GM12878 (cell line): ENCODE data around the gene LRP1. TPM values are rescaled to one million over a fixed set of nuclear protein-coding genes. Genes with fewer than 3 reads are reported as not detected.

Experiments
- ATAC-seq: fragments of 200-7000 bp; cut with Tn5 transposase; 3 replicates; pipeline ENCODE4 v1.9.1; 2020; ENCODE audit warnings: mild to moderate bottlenecking, moderate library complexity
- BruUV-seq: library from RNA; stranded (reverse); fragments of 400-500 nt; replicated peaks from 2 replicates; lab custom pipeline; 2021; lab: Mats Ljungman, UMichigan
- CTCF ChIA-PET: fragments of 300-600 bp; sonication (Branson Sonifier 250); formaldehyde crosslinking; extraction: SDS; loops from one replicate; lab custom pipeline; 2021; ENCODE audit warnings: inconsistent platforms; lab: Yijun Ruan, JAX
- POLR2A ChIA-PET: fragments of 350-600 bp; formaldehyde crosslinking; extraction: SDS; loops from one replicate; lab custom pipeline; 2021; ENCODE audit warnings: inconsistent platforms; lab: Charles Lee
- RAD21 ChIA-PET: fragments of 300-600 bp; sonication (Branson Sonifier 250); formaldehyde crosslinking; loops from one replicate; lab custom pipeline; 2023; ENCODE audit warnings: antibody characterized with exemption; ENCODE audit not compliant: unreplicated experiment; lab: Charles Lee
- SMC1A ChIA-PET: fragments of 300-600 bp; sonication (Branson Sonifier 250); formaldehyde crosslinking; loops from one replicate; lab custom pipeline; 2023; ENCODE audit not compliant: unreplicated experiment, uncharacterized antibody; lab: Charles Lee
- DNase-seq: peaks from one replicate; pipeline ENCODE4 v3.0.0-alpha.2; 2011; ENCODE audit warnings: low read depth, low spot score
- FAIRE-seq: peaks from 3 replicates; lab custom pipeline; 2011; peaks lifted over from hg19 to GRCh38; lab: Jason Lieb, UNC
- H2AFZ ChIP-seq: 2 replicates; pipeline ENCODE4 v1.6.0; 2011; ENCODE audit warnings: low read depth, low read length, control low read depth; ENCODE audit not compliant: control insufficient read depth
- H3K27ac ChIP-seq: 2 replicates; pipeline ENCODE4 v1.5.1; 2011; ENCODE audit warnings: control low read depth; ENCODE audit not compliant: control insufficient read depth, insufficient read depth
- H3K27me3 ChIP-seq, 2 experiments: replicated peaks in 1 of 2; 2 replicates each; pipeline versions ENCODE4 v1.6.0 to v1.6.1; 2011; ENCODE audit warnings: low read length in 1 of 2; ENCODE audit not compliant: control insufficient read depth in 2 of 2, insufficient read depth in 2 of 2
- H3K36me3 ChIP-seq, 2 experiments: 2 replicates each; pipeline ENCODE4 v1.5.1; 2011; ENCODE audit warnings: low read length in 1 of 2; ENCODE audit not compliant: control insufficient read depth in 2 of 2, insufficient read depth in 2 of 2
- H3K4me1 ChIP-seq: 2 replicates; pipeline ENCODE4 v1.6.1; 2011; ENCODE audit warnings: mild to moderate bottlenecking, low read length, moderate library complexity, mixed read lengths; ENCODE audit not compliant: control insufficient read depth, insufficient read depth
- H3K4me2 ChIP-seq: 2 replicates; pipeline ENCODE4 v1.6.0; 2011; ENCODE audit warnings: control low read depth; ENCODE audit not compliant: control insufficient read depth, insufficient read depth
- H3K4me3 ChIP-seq: fragments of 200-600 bp; sonication (generic); 2 replicates; pipeline ENCODE4 v1.5.1; 2016
- H3K79me2 ChIP-seq: 2 replicates; pipeline ENCODE4 v1.6.0; 2011; ENCODE audit warnings: low read length; ENCODE audit not compliant: control insufficient read depth, insufficient read depth
- H3K9ac ChIP-seq: 2 replicates; pipeline ENCODE4 v1.8.0; 2011; ENCODE audit warnings: low read length, control low read depth, mixed read lengths; ENCODE audit not compliant: control insufficient read depth, insufficient read depth
- H3K9me3 ChIP-seq: replicated peaks from 3 replicates; pipeline ENCODE4 v1.5.1; 2011; ENCODE audit warnings: mild to moderate bottlenecking, low read length; ENCODE audit not compliant: control insufficient read depth, insufficient read depth
- H4K20me1 ChIP-seq: 2 replicates; pipeline ENCODE4 v1.6.0; 2011; ENCODE audit not compliant: control insufficient read depth, insufficient read depth
- BHLHE40 ChIP-seq, 2 experiments: fragments of 450-650 bp in 1 of 2; IDR thresholded peaks; 2 replicates each; pipeline ENCODE4 v1.6.1; 2011 to 2017; ENCODE audit warnings: low read depth in 2 of 2, borderline replicate concordance in 1 of 2, improper control_type of control experiment in 1 of 2, low read length in 1 of 2, mild to moderate bottlenecking in 1 of 2
- CHD2 ChIP-seq: IDR thresholded peaks from 2 replicates; pipeline ENCODE4 v1.6.1; 2011; ENCODE audit warnings: low read depth, low read length, improper control_type of control experiment, borderline replicate concordance
- CREB1 ChIP-seq: IDR thresholded peaks from 2 replicates; pipeline ENCODE4 v1.6.1; 2012; ENCODE audit warnings: low read depth, mild to moderate bottlenecking, inconsistent platforms
- FOS ChIP-seq: IDR thresholded peaks from 3 replicates; pipeline ENCODE4 v1.6.1; 2011; ENCODE audit warnings: borderline replicate concordance; ENCODE audit not compliant: insufficient read length; ENCODE audit errors: extremely low read depth
- IRF3 ChIP-seq: fragments of 450-650 bp; IDR thresholded peaks from 2 replicates; pipeline ENCODE4 v1.6.1; 2014; ENCODE audit warnings: mild to moderate bottlenecking
- PML ChIP-seq: IDR thresholded peaks from 2 replicates; pipeline ENCODE4 v1.6.1; 2012; ENCODE audit warnings: low read length, inconsistent platforms
- TCF3 ChIP-seq: IDR thresholded peaks from 2 replicates; pipeline ENCODE4 v1.6.1; 2012; ENCODE audit warnings: low read depth, mild to moderate bottlenecking, low read length, borderline replicate concordance; ENCODE audit not compliant: insufficient read depth
- ZNF217 ChIP-seq: fragments of 450-650 bp; IDR thresholded peaks from 2 replicates; pipeline ENCODE4 v1.6.1; 2017; ENCODE audit warnings: antibody characterized with exemption, mild to moderate bottlenecking
- ZNF384 ChIP-seq: IDR thresholded peaks from 2 replicates; pipeline ENCODE4 v1.6.1; 2012; ENCODE audit warnings: low read depth, mild to moderate bottlenecking, low read length, improper control_type of control experiment, borderline replicate concordance
- ZNF622 ChIP-seq: fragments of 450-650 bp; IDR thresholded peaks from 2 replicates; pipeline ENCODE4 v1.6.1; 2017; ENCODE audit warnings: mild to moderate bottlenecking, inconsistent platforms
- whole genome bisulfite sequencing: methylation state at CpG from one replicate; pipeline ENCODE4 v1.1.6; 2016; ENCODE audit warnings: low lambda C conversion rate; ENCODE audit not compliant: insufficient replicate concordance, insufficient coverage; ENCODE audit errors: missing lambda C conversion rate; 5-methylcytosine and 5-hydroxymethylcytosine counted together
- in situ Hi-C: fragments of 300-500 bp; cut with MboI; formaldehyde crosslinking; loops from 9 replicates; pipeline ENCODE4 v1.14.3; 2018; ENCODE audit warnings: mixed read lengths
- intact Hi-C: fragments of 100-400 bp; cut with micrococcal nuclease; formaldehyde crosslinking; loops from one replicate; pipeline ENCODE4 v1.14.2; 2022; ENCODE audit not compliant: unreplicated experiment
- polyA plus RNA-seq, 11 experiments: library from polyadenylated mRNA; depleted of rRNA in 4 of 11; unstranded in 6 of 11; stranded (reverse) in 5 of 11; fragments of >200 nt; fragmentation: Nextera tagmentation in 4 of 11; fragmentation: Illumina TruSeq in 1 of 11; extraction: Ambion mirVana in 4 of 11; extraction: Trizol in 1 of 11; gene quantifications; 1 replicate in 1 of 11; 2 replicates in 10 of 11; pipeline versions ENCODE4 v1.2.1 to v1.2.3, GENCODE V29; 2011 to 2016; ENCODE audit warnings: inconsistent platforms in 2 of 11, missing spikeins in 2 of 11, low read depth in 1 of 11
- total RNA-seq, 4 experiments: library from RNA; depleted of rRNA in 3 of 4; stranded (reverse); fragments of >200 nt in 3 of 4; fragmentation: Illumina TruSeq in 1 of 4; extraction: Trizol in 1 of 4; gene quantifications; 2 replicates each; pipeline versions ENCODE4 v1.2.1 to v1.2.3, GENCODE V29; 2013 to 2021
- TF ChIP-seq, protein P1 (sequence below): IDR thresholded peaks from 2 replicates; pipeline ENCODE4 v1.6.1; 2012; ENCODE audit warnings: mild to moderate bottlenecking, low read depth, low read length
- TF ChIP-seq, protein P2 (sequence below): IDR thresholded peaks from 2 replicates; pipeline ENCODE4 v1.6.1; 2011; ENCODE audit warnings: borderline replicate concordance, low read depth, mild to moderate bottlenecking, moderate library complexity, low read length; ENCODE audit not compliant: insufficient read depth, poor library complexity, severe bottlenecking
- TF ChIP-seq, protein P3 (sequence below), 3 experiments: IDR thresholded peaks in 2 of 3; conservative IDR thresholded peaks in 1 of 3; 2 replicates each; pipeline ENCODE4 v1.5.1; 2011; ENCODE audit warnings: low read depth in 3 of 3, low read length in 3 of 3, mild to moderate bottlenecking in 3 of 3, control low read depth in 2 of 3, moderate library complexity in 2 of 3, inconsistent platforms in 1 of 3, mixed read lengths in 1 of 3; ENCODE audit not compliant: control insufficient read depth in 2 of 3, insufficient read depth in 1 of 3; ENCODE audit errors: extremely low read depth in 1 of 3

LRP1 gene
- total and polyA plus RNA-seq, 10 of the 15 experiments (the other 5 are each of a cell fraction or from before 2014, with no cell fraction given): under 0.01 to 1.1 (median 0.20) TPM; not detected in 2

DNA sequence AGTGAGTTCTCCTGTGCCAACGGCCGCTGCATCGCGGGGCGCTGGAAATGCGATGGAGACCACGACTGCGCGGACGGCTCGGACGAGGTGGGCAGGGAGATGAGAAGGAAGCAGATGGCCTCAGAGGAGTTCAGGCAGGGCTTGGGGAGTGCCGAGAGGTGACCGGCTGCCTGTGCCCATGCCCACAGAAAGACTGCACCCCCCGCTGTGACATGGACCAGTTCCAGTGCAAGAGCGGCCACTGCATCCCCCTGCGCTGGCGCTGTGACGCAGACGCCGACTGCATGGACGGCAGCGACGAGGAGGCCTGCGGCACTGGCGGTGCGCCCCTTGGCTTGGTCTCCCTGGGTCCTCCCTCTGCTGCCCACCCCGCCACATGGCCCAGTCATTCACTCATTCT lies 74.9 kb downstream of the LRP1 start:
- RAD21 ChIA-PET: no interaction called here
- Histone ChIP-seq H3K9me3 (no peaks in the 10 kb centered on the region), H3K27ac (no peak overlapping the region), H3K4me3 (no peak overlapping the region)
- in situ Hi-C loops: no loop called here
- no peak for ATAC-seq
- TF ChIP-seq CHD2 (no peak), BHLHE40 (IDR thresholded peaks at IDR 0.05; ENCODE audit: borderline replicate concordance in 1 of 2, low read depth in 2 of 2, low read length in 1 of 2) (no peak), ZNF384 (no peak), ZNF622 (no peak), TCF3 (no peak), CREB1 (no peak), ZNF217 (no peak), IRF3 (no peak), PML (no peak), FOS (no peak)
- TF ChIP-seq, protein P1, sequence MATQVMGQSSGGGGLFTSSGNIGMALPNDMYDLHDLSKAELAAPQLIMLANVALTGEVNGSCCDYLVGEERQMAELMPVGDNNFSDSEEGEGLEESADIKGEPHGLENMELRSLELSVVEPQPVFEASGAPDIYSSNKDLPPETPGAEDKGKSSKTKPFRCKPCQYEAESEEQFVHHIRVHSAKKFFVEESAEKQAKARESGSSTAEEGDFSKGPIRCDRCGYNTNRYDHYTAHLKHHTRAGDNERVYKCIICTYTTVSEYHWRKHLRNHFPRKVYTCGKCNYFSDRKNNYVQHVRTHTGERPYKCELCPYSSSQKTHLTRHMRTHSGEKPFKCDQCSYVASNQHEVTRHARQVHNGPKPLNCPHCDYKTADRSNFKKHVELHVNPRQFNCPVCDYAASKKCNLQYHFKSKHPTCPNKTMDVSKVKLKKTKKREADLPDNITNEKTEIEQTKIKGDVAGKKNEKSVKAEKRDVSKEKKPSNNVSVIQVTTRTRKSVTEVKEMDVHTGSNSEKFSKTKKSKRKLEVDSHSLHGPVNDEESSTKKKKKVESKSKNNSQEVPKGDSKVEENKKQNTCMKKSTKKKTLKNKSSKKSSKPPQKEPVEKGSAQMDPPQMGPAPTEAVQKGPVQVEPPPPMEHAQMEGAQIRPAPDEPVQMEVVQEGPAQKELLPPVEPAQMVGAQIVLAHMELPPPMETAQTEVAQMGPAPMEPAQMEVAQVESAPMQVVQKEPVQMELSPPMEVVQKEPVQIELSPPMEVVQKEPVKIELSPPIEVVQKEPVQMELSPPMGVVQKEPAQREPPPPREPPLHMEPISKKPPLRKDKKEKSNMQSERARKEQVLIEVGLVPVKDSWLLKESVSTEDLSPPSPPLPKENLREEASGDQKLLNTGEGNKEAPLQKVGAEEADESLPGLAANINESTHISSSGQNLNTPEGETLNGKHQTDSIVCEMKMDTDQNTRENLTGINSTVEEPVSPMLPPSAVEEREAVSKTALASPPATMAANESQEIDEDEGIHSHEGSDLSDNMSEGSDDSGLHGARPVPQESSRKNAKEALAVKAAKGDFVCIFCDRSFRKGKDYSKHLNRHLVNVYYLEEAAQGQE: no peak
- TF ChIP-seq, protein P2, sequence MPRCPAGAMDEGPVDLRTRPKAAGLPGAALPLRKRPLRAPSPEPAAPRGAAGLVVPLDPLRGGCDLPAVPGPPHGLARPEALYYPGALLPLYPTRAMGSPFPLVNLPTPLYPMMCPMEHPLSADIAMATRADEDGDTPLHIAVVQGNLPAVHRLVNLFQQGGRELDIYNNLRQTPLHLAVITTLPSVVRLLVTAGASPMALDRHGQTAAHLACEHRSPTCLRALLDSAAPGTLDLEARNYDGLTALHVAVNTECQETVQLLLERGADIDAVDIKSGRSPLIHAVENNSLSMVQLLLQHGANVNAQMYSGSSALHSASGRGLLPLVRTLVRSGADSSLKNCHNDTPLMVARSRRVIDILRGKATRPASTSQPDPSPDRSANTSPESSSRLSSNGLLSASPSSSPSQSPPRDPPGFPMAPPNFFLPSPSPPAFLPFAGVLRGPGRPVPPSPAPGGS: no peak
- TF ChIP-seq, protein P3, sequence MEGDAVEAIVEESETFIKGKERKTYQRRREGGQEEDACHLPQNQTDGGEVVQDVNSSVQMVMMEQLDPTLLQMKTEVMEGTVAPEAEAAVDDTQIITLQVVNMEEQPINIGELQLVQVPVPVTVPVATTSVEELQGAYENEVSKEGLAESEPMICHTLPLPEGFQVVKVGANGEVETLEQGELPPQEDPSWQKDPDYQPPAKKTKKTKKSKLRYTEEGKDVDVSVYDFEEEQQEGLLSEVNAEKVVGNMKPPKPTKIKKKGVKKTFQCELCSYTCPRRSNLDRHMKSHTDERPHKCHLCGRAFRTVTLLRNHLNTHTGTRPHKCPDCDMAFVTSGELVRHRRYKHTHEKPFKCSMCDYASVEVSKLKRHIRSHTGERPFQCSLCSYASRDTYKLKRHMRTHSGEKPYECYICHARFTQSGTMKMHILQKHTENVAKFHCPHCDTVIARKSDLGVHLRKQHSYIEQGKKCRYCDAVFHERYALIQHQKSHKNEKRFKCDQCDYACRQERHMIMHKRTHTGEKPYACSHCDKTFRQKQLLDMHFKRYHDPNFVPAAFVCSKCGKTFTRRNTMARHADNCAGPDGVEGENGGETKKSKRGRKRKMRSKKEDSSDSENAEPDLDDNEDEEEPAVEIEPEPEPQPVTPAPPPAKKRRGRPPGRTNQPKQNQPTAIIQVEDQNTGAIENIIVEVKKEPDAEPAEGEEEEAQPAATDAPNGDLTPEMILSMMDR (IDR thresholded peaks at IDR 0.05 in 2 of 3, conservative IDR thresholded peaks at IDR 0.05 in 1 of 3; ENCODE audit: control insufficient read depth in 2 of 3, extremely low read depth in 1 of 3, insufficient read depth in 1 of 3, low read depth in 3 of 3, low read length in 3 of 3): no peak
- TF ChIP-seq, all 136 proteins: peak for 0
- POLR2A ChIA-PET: no interaction called here
- DNase-seq (no peak), FAIRE-seq (no peak)
- H3K27me3 ChIP-seq: no peaks in the 10 kb centered on the region
- BruUV-seq: no TSS peak
- no peaks in the 10 kb centered on the region for H3K79me2 ChIP-seq
- intact Hi-C loops: no loop called here
- SMC1A ChIA-PET: no interaction called here
- no peak overlapping the region for H3K9ac ChIP-seq
- H3K4me1 ChIP-seq: no peaks in the 10 kb centered on the region
- H3K4me2 ChIP-seq: no peak overlapping the region
- WGBS: 71% methylated on average over 28 of the region's 28 CpGs
- CTCF ChIA-PET: no interaction called here
- H3K36me3 ChIP-seq: no peaks in the 10 kb centered on the region
- no peak overlapping the region for H2AFZ ChIP-seq
- H4K20me1 ChIP-seq: no peaks in the 10 kb centered on the region
